ENCODE results near the gene KCTD16.

The KCTD16 gene

DNA sequence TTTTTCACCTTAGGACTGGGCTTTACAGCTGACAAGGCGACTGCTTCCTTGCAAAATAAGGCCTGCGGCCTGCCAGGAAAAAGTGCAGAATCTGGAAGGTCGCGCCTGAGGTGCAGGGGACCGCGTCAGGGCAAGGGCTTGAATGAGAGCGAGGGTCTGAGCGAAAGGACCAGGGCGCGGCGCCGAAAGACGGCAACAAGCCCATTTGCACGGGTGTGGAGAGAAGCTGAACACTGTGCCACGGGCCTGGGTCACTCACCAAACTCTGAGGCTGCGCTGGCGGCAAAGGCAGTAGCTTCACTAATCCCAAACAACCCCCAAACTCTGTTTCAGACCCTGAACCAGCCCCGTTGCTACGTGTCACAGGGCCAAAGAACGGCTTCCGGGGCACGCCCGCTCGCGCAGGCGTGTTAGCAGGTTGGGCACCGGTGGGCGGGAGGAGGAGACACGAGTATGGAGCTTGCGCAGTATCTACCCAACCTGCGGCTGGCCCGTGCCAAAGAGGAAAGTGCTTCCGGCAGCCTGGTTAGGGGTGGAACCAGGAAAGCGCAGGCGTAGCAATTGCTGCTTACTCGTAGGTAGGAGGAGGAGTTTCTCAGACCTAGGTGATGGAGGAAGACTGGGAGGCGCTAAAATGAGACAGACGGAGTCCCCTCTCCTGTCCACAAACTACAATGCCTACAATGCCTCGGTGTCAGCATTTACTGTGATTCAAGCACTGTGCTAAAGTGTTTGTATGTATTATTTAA is at the start of gene KCTD16, which contains the start of gene YIPF5:
TSS of gene KCTD16 (plus strand) at position 598 of the 749 bp plus-strand sequence.
TSS of gene YIPF5 (minus strand) at position 384 of the 749 bp plus-strand sequence. CDS start 704 bp downstream, outside the sequence.
- peak; percentile 97 for DNase-seq

- no peak for DNase-seq
Observed at GRCh38 chr5:144121577-144121976, 49.1 kb upstream of the KCTD16 start.

GRCh38 chr5:144122081-144122480 is 48.6 kb upstream of the KCTD16 start:
- DNase-seq = no peak

DNA sequence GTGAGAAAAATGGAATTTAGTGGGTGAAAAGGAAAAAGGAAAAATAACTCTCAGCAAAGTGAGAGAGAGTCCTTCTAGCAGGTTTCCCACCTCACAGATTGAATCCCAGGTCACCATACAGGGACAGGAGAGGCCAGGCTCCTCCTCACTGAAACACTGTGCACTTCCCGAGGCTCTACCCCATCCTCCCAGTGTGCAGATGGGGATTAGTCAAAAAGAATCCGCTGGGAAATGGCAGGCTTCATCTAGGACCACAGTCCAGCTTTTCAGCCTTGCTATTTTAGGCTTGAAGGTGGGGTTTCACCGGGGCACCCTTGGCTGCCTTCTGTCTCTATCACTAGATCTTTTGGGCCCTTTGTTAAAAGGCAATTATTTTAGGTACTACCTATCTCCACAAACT is 48.0 kb upstream of the KCTD16 start:
- no peak for DNase-seq

DNA sequence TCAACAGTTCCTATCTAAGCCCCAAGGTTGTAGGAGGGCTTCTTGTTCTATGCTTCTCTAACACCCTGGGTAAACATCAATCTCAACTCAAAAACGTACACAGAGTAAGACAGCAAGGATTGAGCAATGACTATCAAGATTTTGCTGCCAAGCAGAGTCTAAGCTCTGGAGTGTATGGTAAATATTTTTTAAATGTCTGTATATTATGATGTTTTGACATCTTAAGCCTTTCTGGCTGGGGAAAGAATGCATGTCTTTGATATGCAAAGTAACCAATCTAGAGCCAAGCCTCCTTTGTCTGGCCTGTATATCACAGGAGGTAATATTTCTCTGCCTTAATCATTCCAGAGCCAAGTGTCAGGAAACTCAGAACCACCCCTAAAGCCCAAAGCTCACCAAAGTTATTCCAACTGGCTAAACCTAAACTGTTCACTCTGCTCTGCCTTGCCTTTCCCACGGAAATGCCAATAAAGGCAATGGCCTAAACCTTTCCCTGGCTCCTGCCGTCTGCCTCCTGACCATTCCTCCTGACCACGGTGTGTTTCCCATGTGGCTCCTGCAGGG is 45.4 kb upstream of the KCTD16 start:
- DNase-seq = no peak

DNA sequence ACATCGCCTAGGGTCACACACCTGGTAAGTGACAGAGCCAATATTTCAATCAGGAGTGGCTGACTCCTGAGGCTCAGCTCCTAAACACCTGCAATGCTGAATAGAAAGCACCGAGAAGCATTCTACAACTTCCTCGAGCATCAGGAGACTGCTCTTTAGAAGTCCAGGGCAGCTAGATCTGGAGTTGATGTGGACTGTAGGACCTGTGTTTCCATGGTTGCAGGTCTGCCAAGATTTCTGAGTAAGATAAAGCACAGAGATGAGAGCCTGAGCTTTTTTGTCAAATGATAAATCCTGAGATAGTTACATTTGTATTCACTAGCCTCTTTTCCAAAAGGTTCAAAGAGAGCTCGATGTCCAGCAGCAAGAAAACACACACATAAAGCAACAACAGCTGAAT is 44.0 kb upstream of the KCTD16 start:
- DNase-seq = no peak

DNA sequence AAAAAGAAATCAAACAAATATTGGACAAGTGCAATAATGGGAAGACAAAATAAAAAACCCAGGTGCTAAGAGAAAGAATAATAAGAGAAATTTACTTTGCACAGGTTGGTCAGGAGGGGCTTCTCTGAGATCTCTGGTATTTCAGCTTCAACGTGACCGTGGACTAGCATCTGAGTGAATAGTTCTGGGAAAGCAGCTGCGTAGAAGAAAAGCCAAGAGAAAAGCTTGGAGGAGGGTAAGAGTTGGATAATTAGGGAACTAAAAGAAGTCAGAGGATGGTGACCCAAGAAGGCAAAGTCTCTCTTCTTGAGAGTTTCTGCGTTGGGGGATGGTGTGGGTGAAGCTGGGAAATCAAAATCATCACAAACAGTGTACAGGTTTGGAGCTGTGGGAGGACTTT is 41.8 kb upstream of the KCTD16 start:
- DNase-seq = no peak

DNA sequence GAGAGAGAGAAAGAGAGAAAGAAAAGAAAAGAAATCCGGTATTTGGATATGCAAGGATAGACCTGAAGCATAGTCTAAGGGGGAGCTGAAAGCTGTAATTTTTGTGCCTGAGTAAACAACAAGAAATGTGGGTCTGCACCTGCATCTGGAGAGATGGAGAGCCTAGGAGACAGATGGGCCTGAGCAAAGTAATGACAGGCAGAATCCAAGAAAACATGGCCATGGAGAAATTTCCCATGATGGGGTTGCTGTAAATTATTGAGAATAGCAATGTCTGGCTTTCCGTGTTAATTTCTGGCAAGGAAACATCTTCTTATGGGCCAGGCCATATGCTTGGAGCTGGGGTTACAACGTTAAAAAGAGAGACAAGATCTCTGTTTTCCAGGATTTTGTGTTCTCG is 40.4 kb upstream of the KCTD16 start:
- DNase-seq = no peak

GRCh38 chr5:144131261-144131660 is 39.4 kb upstream of the KCTD16 start:
- no peak for DNase-seq

DNA sequence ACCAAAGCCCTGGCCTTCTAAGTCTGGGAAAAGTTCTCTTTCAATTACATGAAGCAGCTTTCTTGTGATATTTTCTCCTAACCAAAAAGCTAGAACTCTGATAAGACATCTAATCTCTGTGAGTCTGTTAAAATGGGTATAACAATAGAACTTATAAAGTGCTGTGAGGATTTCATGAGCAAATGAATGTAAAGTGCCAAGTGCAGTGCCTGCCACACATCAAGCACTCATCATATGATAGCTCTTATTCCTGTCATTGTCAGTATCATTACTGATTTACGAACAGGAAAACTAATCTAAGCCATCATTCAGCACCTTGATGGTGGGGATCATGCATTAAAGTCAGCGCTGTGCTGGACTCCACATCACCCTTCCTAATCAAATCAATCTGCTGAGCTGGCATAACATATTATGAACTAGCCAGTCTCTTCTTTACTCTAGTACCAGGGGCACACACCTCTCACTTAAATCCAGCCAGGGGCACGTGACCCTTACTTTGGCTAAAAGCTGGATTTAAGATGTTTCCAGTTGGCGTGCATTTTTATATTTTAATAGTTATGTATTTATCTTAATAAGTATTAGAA is 37.5 kb upstream of the KCTD16 start:
- no peak for DNase-seq

- no peak for DNase-seq
Observed at GRCh38 chr5:144134194-144134826, 36.4 kb upstream of the KCTD16 start.

DNA sequence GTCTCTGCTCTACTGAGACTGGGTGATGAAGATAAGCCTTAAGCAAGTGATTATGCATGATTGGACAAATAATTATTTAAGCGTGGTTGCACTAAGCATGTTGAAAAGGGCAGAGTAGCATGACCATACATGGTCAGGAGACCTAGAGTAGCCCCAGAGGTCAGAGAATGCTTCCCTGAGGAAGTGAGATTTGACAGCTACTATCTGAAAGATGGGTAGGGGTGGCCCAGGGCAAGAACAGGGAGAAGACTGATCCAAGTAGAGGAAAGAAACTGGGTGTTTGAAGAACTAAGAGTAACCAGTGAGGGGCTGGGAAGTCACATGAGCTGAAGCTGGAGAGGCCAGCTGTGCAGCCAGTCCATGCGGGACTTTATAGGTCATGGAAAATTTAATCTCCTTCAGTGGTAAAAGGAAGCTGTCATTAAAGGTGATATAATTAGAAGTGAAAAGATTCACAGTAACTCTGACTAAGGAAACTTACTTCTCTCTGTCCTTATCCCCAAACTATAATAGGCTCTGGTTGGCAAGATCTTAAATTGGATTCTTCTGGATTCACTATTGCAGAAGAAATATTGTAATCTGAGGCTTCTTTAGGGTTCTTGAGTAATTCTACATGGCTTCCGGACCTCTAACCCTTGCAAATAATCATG is 35.4 kb upstream of the KCTD16 start:
- DNase-seq = no peak

DNA sequence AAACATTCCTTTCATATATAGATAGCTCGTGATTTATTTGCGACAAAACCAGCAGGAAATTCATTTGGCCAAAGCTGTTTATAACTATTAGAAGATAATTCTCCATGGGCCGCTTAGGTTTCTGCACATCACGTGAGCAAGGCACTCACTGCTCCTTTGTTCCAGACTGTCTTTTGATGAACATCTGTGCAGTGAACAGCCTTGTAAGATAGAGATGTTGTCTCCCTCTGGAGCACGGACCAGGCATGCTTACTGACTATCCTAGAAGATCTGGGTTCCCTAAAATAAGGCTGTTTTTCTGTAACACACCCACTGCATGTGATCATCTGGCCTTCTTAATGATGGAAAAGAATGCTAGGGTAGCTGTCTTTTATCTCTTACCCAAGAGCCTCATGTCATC is 31.1 kb upstream of the KCTD16 start:
- DNase-seq = no peak

DNA sequence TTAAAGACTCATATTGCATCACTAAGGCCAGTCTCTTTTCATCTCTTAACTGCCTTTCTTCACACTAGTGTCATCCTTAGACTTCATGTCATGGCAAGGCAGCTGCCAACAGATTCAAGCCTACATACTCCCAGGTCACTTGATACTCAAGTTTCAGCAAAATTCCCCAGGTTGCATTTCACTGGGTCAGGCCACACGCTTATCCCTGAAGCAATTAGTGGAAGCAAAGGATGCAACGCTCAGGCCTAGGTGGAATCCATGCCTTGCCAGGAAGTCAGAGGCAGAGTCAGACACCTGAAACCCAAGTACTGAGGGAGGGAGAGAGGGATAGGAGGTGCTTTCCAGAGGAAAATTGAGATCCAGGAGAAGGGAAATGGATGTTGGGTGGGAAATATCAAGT is 29.1 kb upstream of the KCTD16 start:
- DNase-seq = no peak

DNA sequence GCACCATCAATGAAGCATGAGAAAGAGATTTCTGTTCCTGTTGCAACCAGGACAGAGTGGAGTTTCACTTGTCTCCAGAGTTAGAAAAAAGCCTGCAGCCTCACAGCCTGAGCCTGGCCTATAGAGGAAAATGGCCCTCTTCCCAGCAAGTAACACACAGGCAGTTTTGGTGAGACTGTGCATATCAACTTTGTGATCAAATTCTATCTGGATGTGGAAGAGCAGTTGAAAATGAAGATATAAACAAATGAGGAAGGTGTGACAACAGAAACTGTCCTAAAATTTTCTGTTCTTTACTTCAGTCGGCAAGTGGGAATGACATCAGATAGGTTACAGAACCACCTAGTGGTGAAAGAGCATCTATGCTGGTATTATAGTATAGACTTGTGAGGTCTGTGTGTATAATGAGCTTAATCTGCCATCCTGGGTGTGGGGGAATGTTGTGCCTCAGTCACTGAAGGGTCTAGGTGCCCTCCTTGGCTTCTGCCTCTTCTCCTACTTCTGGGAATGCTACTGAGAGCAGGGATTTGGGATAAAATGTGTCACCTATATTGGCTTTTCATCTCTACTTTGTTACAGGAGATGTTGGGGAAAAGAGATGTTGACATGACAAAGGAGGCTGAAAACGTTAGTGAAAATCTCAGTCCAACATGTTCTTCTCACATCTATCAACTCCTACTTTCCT is 28.4 kb upstream of the KCTD16 start:
- no peak for DNase-seq

- no peak for DNase-seq
Observed at GRCh38 chr5:144142824-144143162, 27.9 kb upstream of the KCTD16 start.

GRCh38 chr5:144143625-144144024 is 27.0 kb upstream of the KCTD16 start:
- no peak for DNase-seq

DNA sequence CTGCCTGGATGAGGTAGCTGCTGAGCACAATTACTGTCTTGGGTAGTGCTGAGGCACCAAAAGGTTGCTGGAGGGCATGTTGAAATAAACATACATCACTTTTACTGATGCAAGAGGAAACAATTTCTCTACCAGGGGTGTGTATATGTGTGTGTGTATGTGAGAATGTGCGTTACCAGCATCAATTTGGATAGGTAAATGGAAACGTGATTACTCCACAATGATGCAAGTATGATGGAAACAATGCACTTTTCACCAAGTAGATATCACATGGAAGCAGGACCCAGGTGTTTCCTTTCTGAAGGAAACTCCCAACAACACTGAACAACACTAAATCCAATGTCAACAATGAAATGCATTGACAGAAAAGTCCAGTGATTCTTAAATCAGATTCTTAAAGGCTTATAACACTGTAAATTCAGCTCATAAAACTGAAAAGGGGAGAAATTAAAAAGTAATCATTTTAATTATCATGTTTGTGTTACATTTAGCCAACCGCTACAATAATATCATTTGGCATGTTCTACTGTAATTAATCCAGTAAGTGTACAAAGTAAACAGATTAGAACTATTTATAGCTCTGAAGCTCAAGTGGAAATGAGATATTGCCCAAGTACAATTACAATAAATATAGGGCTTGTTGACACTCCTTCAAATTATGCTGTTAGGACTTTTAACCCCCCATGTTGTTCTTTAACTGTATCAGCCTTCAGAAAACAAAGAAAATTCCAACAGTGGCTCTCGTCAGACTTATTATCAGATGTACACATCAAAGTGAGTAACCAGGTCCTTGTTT is 25.5 kb upstream of the KCTD16 start:
- DNase-seq = no peak

- DNase-seq = no peak
Observed at GRCh38 chr5:144151026-144151425, 19.6 kb upstream of the KCTD16 start.

- DNase-seq = no peak
Observed at GRCh38 chr5:144156767-144157171, 13.9 kb upstream of the KCTD16 start.

DNA sequence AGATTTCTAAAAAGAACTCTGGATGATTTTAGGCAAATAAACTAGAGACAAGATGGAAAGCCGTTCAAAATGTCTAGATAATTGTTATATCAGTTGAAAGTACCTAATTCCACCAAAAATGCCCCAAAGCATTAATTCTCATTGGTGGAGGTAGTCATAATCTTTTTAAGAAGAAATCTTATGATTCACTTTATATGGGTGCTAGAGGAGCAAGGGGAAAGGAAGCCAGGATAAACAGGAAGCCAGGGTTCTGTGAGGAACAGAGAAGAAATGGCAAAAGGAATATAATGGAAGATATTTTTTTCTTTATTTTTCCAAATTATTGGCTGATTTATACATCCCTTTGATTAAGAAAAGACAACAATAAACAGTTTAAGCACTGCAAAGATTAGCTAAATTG is 8.0 kb upstream of the KCTD16 start:
- DNase-seq = no peak

- no peak for DNase-seq
Observed at GRCh38 chr5:144166696-144167095, 4.0 kb upstream of the KCTD16 start.

Data from stimulated activated CD8-positive, alpha-beta memory T cell treated with anti-CD3 and anti-CD28 coated beads, Interleukin-4, amount 100 ng/mL, for 48 hours (primary cell).